OCI-LY3 (cell line): ENCODE measurements around the gene VPS4B.

Experiments used
- EZH2phosphoT487 ChIP-seq: fragments of 200-600 bp; shearing (Covaris generic); IDR thresholded peaks from 2 replicates; pipeline ENCODE4 v1.6.1; 2018; ENCODE audit warnings: antibody characterized with exemption, mixed run types, low read depth
- TF ChIP-seq, protein P1 (sequence below): fragments of 200-600, 300-600 bp; sonication (generic); IDR thresholded peaks from 2 replicates; pipeline ENCODE4 v1.5.1; 2014; ENCODE audit warnings: antibody characterized with exemption, low read length, low read depth

DNA sequence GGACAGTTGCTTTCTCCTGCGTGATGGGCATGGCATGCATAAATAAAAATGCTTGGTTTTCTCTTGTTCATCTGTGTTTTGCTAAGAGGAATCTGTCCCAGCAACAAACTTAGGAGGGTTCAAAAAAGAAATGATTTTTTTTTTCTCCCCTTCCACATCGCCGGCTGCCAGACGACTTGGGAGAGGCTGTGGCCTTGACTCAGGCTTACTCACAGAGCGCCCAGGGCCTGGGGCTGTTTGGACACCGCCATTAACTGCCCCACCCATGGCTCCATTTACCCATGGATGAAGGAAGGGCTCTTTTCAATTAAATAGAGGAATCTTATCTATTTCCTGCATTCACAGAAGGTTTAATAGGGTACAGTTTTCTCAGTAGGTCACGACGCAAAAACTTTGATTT is 32.2 kb upstream of the VPS4B start:
- TF ChIP-seq, protein P1, sequence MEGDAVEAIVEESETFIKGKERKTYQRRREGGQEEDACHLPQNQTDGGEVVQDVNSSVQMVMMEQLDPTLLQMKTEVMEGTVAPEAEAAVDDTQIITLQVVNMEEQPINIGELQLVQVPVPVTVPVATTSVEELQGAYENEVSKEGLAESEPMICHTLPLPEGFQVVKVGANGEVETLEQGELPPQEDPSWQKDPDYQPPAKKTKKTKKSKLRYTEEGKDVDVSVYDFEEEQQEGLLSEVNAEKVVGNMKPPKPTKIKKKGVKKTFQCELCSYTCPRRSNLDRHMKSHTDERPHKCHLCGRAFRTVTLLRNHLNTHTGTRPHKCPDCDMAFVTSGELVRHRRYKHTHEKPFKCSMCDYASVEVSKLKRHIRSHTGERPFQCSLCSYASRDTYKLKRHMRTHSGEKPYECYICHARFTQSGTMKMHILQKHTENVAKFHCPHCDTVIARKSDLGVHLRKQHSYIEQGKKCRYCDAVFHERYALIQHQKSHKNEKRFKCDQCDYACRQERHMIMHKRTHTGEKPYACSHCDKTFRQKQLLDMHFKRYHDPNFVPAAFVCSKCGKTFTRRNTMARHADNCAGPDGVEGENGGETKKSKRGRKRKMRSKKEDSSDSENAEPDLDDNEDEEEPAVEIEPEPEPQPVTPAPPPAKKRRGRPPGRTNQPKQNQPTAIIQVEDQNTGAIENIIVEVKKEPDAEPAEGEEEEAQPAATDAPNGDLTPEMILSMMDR: no peak
- no peak for TF ChIP-seq EZH2phosphoT487
